Heart left ventricle (tissue), 13 donors: ENCODE results near the gene IGSF1.

Experiments used
- CTCF ChIP-seq, 12 donors: fragments of 200-600 bp; sonication (generic) in 4 of 12; IDR thresholded peaks; one replicate each; pipeline versions ENCODE4 v1.5.0 to v1.8.0; 2018 to 2022; ENCODE audit warnings: antibody characterized with exemption in 12 of 12, mild to moderate bottlenecking in 5 of 12
- POLR2A ChIP-seq, 2 donors: fragments of 450-650 bp; IDR thresholded peaks; one replicate each; pipeline ENCODE4 v1.6.1; 2017; ENCODE audit warnings: antibody characterized with exemption in 2 of 2, mild to moderate bottlenecking in 2 of 2, moderate library complexity in 2 of 2
- donor health status: ischemic (EF 13 %, LVEDD 7.1; RV severe dilation, severe dysfunction).
- donor health status: DM: no; HTN: yes; CAD: no.
- donor health status: DM: no; HTN: no; CAD: no.
- donor health status: ischemic (EF 25% LVEDD 6.9; RV normal size, moderate dysfunction).
- donor health status: ischemic (EF 25% LVEDD 5.7; RV mildly dilated, moderate dysfunction).
- donor health status: ischemic (EF 35%, LVEDD 5.7; RV mildly dilated, moderate dysfunction).
- donor health status: nonischemic (EF 11% LVEDD 7.7; RV severe dilation, severe dysfunction).
- donor health status: DM: yes; HTN: yes; CAD: no.
- donor health status: PGD.
- donor health status: ischemic (EF 29% LVEDD 5.4; RV normal size, mild dysfunction).
- donor health status: nonischemic (EF 23%, LVEDD 6.1; RV moderate dilation, normal function).

- TF ChIP-seq CTCF (IDR thresholded peaks at IDR 0.05) (no peak), POLR2A (IDR thresholded peaks at IDR 0.05) (no peak)
Observed at GRCh38 chrX:131331152-131331551, 42.0 kb upstream of the IGSF1 start.
